GM12878 (cell line): ENCODE results near the gene GJA4. TPM values are rescaled to one million over a fixed set of nuclear protein-coding genes. Genes with fewer than 3 reads are reported as not detected.

ENCODE experiments used
- ATAC-seq: fragments of 200-7000 bp; cut with Tn5 transposase; 3 replicates; pipeline ENCODE4 v1.9.1; 2020; ENCODE audit warnings: mild to moderate bottlenecking, moderate library complexity
- BruUV-seq: library from RNA; stranded (reverse); fragments of 400-500 nt; replicated peaks from 2 replicates; lab custom pipeline; 2021; lab: Mats Ljungman, UMichigan
- CTCF ChIA-PET: fragments of 300-600 bp; sonication (Branson Sonifier 250); formaldehyde crosslinking; extraction: SDS; loops from one replicate; lab custom pipeline; 2021; ENCODE audit warnings: inconsistent platforms; lab: Yijun Ruan, JAX
- POLR2A ChIA-PET: fragments of 350-600 bp; formaldehyde crosslinking; extraction: SDS; loops from one replicate; lab custom pipeline; 2021; ENCODE audit warnings: inconsistent platforms; lab: Charles Lee
- RAD21 ChIA-PET: fragments of 300-600 bp; sonication (Branson Sonifier 250); formaldehyde crosslinking; loops from one replicate; lab custom pipeline; 2023; ENCODE audit warnings: antibody characterized with exemption; ENCODE audit not compliant: unreplicated experiment; lab: Charles Lee
- SMC1A ChIA-PET: fragments of 300-600 bp; sonication (Branson Sonifier 250); formaldehyde crosslinking; loops from one replicate; lab custom pipeline; 2023; ENCODE audit not compliant: unreplicated experiment, uncharacterized antibody; lab: Charles Lee
- DNase-seq: peaks from one replicate; pipeline ENCODE4 v3.0.0-alpha.2; 2011; ENCODE audit warnings: low read depth, low spot score
- FAIRE-seq: peaks from 3 replicates; lab custom pipeline; 2011; peaks lifted over from hg19 to GRCh38; lab: Jason Lieb, UNC
- H2AFZ ChIP-seq: 2 replicates; pipeline ENCODE4 v1.6.0; 2011; ENCODE audit warnings: low read depth, low read length, control low read depth; ENCODE audit not compliant: control insufficient read depth
- H3K27ac ChIP-seq: 2 replicates; pipeline ENCODE4 v1.5.1; 2011; ENCODE audit warnings: control low read depth; ENCODE audit not compliant: control insufficient read depth, insufficient read depth
- H3K27me3 ChIP-seq, 2 experiments: replicated peaks in 1 of 2; 2 replicates each; pipeline versions ENCODE4 v1.6.0 to v1.6.1; 2011; ENCODE audit warnings: low read length in 1 of 2; ENCODE audit not compliant: control insufficient read depth in 2 of 2, insufficient read depth in 2 of 2
- H3K36me3 ChIP-seq, 2 experiments: 2 replicates each; pipeline ENCODE4 v1.5.1; 2011; ENCODE audit warnings: low read length in 1 of 2; ENCODE audit not compliant: control insufficient read depth in 2 of 2, insufficient read depth in 2 of 2
- H3K4me1 ChIP-seq: 2 replicates; pipeline ENCODE4 v1.6.1; 2011; ENCODE audit warnings: mild to moderate bottlenecking, low read length, moderate library complexity, mixed read lengths; ENCODE audit not compliant: control insufficient read depth, insufficient read depth
- H3K4me2 ChIP-seq: 2 replicates; pipeline ENCODE4 v1.6.0; 2011; ENCODE audit warnings: control low read depth; ENCODE audit not compliant: control insufficient read depth, insufficient read depth
- H3K4me3 ChIP-seq: fragments of 200-600 bp; sonication (generic); 2 replicates; pipeline ENCODE4 v1.5.1; 2016
- H3K79me2 ChIP-seq: 2 replicates; pipeline ENCODE4 v1.6.0; 2011; ENCODE audit warnings: low read length; ENCODE audit not compliant: control insufficient read depth, insufficient read depth
- H3K9ac ChIP-seq: 2 replicates; pipeline ENCODE4 v1.8.0; 2011; ENCODE audit warnings: low read length, control low read depth, mixed read lengths; ENCODE audit not compliant: control insufficient read depth, insufficient read depth
- H3K9me3 ChIP-seq: replicated peaks from 3 replicates; pipeline ENCODE4 v1.5.1; 2011; ENCODE audit warnings: mild to moderate bottlenecking, low read length; ENCODE audit not compliant: control insufficient read depth, insufficient read depth
- H4K20me1 ChIP-seq: 2 replicates; pipeline ENCODE4 v1.6.0; 2011; ENCODE audit not compliant: control insufficient read depth, insufficient read depth
- BCL11A ChIP-seq: IDR thresholded peaks from 2 replicates; pipeline ENCODE4 v1.6.1; 2011; ENCODE audit warnings: low read depth, low read length
- EED ChIP-seq: sonication (generic); IDR thresholded peaks from 2 replicates; pipeline ENCODE4 v1.6.1; 2016; ENCODE audit warnings: antibody characterized with exemption, low read depth
- FOXM1 ChIP-seq: IDR thresholded peaks from 2 replicates; pipeline ENCODE4 v1.6.1; 2012; ENCODE audit warnings: low read depth, mild to moderate bottlenecking, inconsistent platforms, low read length, moderate library complexity
- HCFC1 ChIP-seq: fragments of 150-350 bp; IDR thresholded peaks from 2 replicates; pipeline ENCODE4 v1.6.1; 2014; ENCODE audit warnings: low read length
- IKZF1 ChIP-seq: fragments of 450-650 bp; conservative IDR thresholded peaks from 2 replicates; pipeline ENCODE4 v1.6.1; 2017; ENCODE audit warnings: antibody characterized with exemption, mild to moderate bottlenecking
- JUNB ChIP-seq: IDR thresholded peaks from 2 replicates; pipeline ENCODE4 v1.6.1; 2016; ENCODE audit warnings: antibody characterized with exemption, mild to moderate bottlenecking
- NFIC ChIP-seq: IDR thresholded peaks from 2 replicates; pipeline ENCODE4 v1.6.1; 2012; ENCODE audit warnings: low read depth, mild to moderate bottlenecking, inconsistent platforms, low read length, moderate library complexity
- NR2F1 ChIP-seq: fragments of 450-650 bp; conservative IDR thresholded peaks from 2 replicates; pipeline ENCODE4 v1.6.1; 2017; ENCODE audit warnings: mild to moderate bottlenecking
- PAX5 ChIP-seq: IDR thresholded peaks from 2 replicates; pipeline ENCODE4 v1.6.1; 2011; ENCODE audit warnings: low read depth, low read length, borderline replicate concordance
- RCOR1 ChIP-seq: conservative IDR thresholded peaks from 2 replicates; pipeline ENCODE4 v1.6.1; 2012; ENCODE audit warnings: low read depth, low read length, improper control_type of control experiment
- RUNX3 ChIP-seq: IDR thresholded peaks from 2 replicates; pipeline ENCODE4 v1.6.1; 2012; ENCODE audit warnings: low read length, inconsistent platforms
- SREBF1 ChIP-seq: IDR thresholded peaks from 2 replicates; pipeline ENCODE4 v1.6.1; 2012; ENCODE audit warnings: mild to moderate bottlenecking, low read length
- STAT3 ChIP-seq: IDR thresholded peaks from 2 replicates; pipeline ENCODE4 v1.6.1; 2011; ENCODE audit warnings: low read depth, low read length, improper control_type of control experiment
- USF2 ChIP-seq: IDR thresholded peaks from 2 replicates; pipeline ENCODE4 v1.6.1; 2011; ENCODE audit warnings: low read depth, low read length, improper control_type of control experiment, borderline replicate concordance
- YBX1 ChIP-seq: fragments of 450-650 bp; IDR thresholded peaks from 2 replicates; pipeline ENCODE4 v1.6.1; 2016; ENCODE audit warnings: antibody characterized with exemption
- ZNF274 ChIP-seq: IDR thresholded peaks from one replicate; pipeline ENCODE4 v1.8.0; 2011; ENCODE audit not compliant: insufficient read length, insufficient read depth
- WGBS: methylation state at CpG from one replicate; pipeline ENCODE4 v1.1.6; 2016; ENCODE audit warnings: low lambda C conversion rate; ENCODE audit not compliant: insufficient replicate concordance, insufficient coverage; ENCODE audit errors: missing lambda C conversion rate; 5-methylcytosine and 5-hydroxymethylcytosine counted together
- in situ Hi-C: fragments of 300-500 bp; cut with MboI; formaldehyde crosslinking; loops from 9 replicates; pipeline ENCODE4 v1.14.3; 2018; ENCODE audit warnings: mixed read lengths
- intact Hi-C: fragments of 100-400 bp; cut with micrococcal nuclease; formaldehyde crosslinking; loops from one replicate; pipeline ENCODE4 v1.14.2; 2022; ENCODE audit not compliant: unreplicated experiment
- polyA plus RNA-seq, 11 experiments: library from polyadenylated mRNA; depleted of rRNA in 4 of 11; unstranded in 6 of 11; stranded (reverse) in 5 of 11; fragments of >200 nt; fragmentation: Nextera tagmentation in 4 of 11; fragmentation: Illumina TruSeq in 1 of 11; extraction: Ambion mirVana in 4 of 11; extraction: Trizol in 1 of 11; gene quantifications; 1 replicate in 1 of 11; 2 replicates in 10 of 11; pipeline versions ENCODE4 v1.2.1 to v1.2.3, GENCODE V29; 2011 to 2016; ENCODE audit warnings: inconsistent platforms in 2 of 11, missing spikeins in 2 of 11, low read depth in 1 of 11
- total RNA-seq, 4 experiments: library from RNA; depleted of rRNA in 3 of 4; stranded (reverse); fragments of >200 nt in 3 of 4; fragmentation: Illumina TruSeq in 1 of 4; extraction: Trizol in 1 of 4; gene quantifications; 2 replicates each; pipeline versions ENCODE4 v1.2.1 to v1.2.3, GENCODE V29; 2013 to 2021
- TF ChIP-seq, protein P1 (sequence below): IDR thresholded peaks from 2 replicates; pipeline ENCODE4 v1.6.1; 2012; ENCODE audit warnings: low read length, inconsistent platforms
- TF ChIP-seq, protein P2 (sequence below): fragments of 450-650 bp; IDR thresholded peaks from 2 replicates; pipeline ENCODE4 v1.6.1; 2017; ENCODE audit warnings: low read depth, mild to moderate bottlenecking, moderate library complexity
- TF ChIP-seq, protein P3 (sequence below): fragments of 450-650 bp; formaldehyde crosslinking; IDR thresholded peaks from 2 replicates; pipeline ENCODE4 v1.5.0; 2022; ENCODE audit warnings: mild to moderate bottlenecking, missing genetic modification characterization

The GJA4 gene
- total and polyA plus RNA-seq, 10 of the 15 experiments (the other 5 are each of a cell fraction or from before 2014, with no cell fraction given), result 0.09 to 0.18 TPM; not detected in 8

GRCh38 chr1:34796990-34797389 is 4.2 kb downstream of the GJA4 start (continued):
- TF ChIP-seq SREBF1, result no peak
- peak; percentile 34; the same call in 1 of the 2 replicates for TF ChIP-seq PAX5

DNA sequence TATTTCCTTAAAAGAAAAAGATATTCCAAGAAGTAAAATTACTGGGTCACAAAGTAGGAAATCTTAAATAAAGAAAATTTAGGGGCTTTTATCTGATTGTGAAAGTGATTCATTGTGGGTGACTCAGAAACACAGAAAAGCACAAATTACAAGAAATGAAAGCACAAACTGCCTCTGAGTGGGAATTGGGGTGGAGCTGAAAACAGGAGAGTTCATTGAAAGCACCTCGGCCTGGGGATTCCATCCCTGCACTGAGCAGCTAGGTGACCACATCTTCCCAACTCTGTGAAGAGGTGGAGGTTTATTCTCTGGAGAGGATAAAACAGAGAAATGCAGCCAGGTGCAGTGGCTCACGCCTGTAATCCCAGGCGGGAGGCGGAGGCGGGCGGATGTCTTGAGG is 7.4 kb downstream of the GJA4 start:
- BruUV-seq, result no TSS peak
- ChIA-PET POLR2A (no interaction called here), CTCF (no interaction called here), SMC1A (no interaction called here), RAD21 (no interaction called here)
- ATAC-seq (peak; percentile 80), FAIRE-seq (no peak), DNase-seq (peak; percentile 27)
- H3K27ac ChIP-seq, result no peak overlapping the region
- no peaks in the 10 kb centered on the region for H3K27me3 ChIP-seq
- no peaks in the 10 kb centered on the region for H4K20me1 ChIP-seq
- no peak overlapping the region for H3K9ac ChIP-seq
- H3K9me3 ChIP-seq, result no peaks in the 10 kb centered on the region; the same call in 2 of the 3 replicates
- peaks cover 24% of the 10 kb centered on the region for H3K4me1 ChIP-seq
- H3K36me3 ChIP-seq, result no peaks in the 10 kb centered on the region
- H3K4me2 ChIP-seq, result no peak overlapping the region; the same call in 1 of the 2 replicates
- H3K79me2 ChIP-seq, result no peaks in the 10 kb centered on the region
- in situ Hi-C loops, result no loop called here
- H2AFZ ChIP-seq, result no peak overlapping the region
- no peak overlapping the region for H3K4me3 ChIP-seq
- intact Hi-C loops, result no loop called here
- WGBS, result under 1% methylated on average over 6 of the region's 6 CpGs
- TF ChIP-seq YBX1 (no peak), FOXM1 (peak; percentile 41; the same call in 1 of the 2 replicates), RUNX3 (peak; percentile 70), EED (peak; percentile 89), NR2F1 (0 out of 2 replicates have a peak, but pooled peaks have one; percentile 30), RCOR1 (no peak), ZNF274 (no peak), JUNB (peak; percentile 76), BCL11A (no peak), NFIC (peak; percentile 77), HCFC1 (no peak), IKZF1 (peak; percentile 62), USF2 (no peak), STAT3 (no peak)
- TF ChIP-seq, protein P1, sequence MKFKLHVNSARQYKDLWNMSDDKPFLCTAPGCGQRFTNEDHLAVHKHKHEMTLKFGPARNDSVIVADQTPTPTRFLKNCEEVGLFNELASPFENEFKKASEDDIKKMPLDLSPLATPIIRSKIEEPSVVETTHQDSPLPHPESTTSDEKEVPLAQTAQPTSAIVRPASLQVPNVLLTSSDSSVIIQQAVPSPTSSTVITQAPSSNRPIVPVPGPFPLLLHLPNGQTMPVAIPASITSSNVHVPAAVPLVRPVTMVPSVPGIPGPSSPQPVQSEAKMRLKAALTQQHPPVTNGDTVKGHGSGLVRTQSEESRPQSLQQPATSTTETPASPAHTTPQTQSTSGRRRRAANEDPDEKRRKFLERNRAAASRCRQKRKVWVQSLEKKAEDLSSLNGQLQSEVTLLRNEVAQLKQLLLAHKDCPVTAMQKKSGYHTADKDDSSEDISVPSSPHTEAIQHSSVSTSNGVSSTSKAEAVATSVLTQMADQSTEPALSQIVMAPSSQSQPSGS, result peak; percentile 27; the same call in 1 of the 2 replicates
- TF ChIP-seq, protein P2, sequence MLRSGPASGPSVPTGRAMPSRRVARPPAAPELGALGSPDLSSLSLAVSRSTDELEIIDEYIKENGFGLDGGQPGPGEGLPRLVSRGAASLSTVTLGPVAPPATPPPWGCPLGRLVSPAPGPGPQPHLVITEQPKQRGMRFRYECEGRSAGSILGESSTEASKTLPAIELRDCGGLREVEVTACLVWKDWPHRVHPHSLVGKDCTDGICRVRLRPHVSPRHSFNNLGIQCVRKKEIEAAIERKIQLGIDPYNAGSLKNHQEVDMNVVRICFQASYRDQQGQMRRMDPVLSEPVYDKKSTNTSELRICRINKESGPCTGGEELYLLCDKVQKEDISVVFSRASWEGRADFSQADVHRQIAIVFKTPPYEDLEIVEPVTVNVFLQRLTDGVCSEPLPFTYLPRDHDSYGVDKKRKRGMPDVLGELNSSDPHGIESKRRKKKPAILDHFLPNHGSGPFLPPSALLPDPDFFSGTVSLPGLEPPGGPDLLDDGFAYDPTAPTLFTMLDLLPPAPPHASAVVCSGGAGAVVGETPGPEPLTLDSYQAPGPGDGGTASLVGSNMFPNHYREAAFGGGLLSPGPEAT, result peak; percentile 57; the same call in 1 of the 2 replicates
- TF ChIP-seq, protein P3, sequence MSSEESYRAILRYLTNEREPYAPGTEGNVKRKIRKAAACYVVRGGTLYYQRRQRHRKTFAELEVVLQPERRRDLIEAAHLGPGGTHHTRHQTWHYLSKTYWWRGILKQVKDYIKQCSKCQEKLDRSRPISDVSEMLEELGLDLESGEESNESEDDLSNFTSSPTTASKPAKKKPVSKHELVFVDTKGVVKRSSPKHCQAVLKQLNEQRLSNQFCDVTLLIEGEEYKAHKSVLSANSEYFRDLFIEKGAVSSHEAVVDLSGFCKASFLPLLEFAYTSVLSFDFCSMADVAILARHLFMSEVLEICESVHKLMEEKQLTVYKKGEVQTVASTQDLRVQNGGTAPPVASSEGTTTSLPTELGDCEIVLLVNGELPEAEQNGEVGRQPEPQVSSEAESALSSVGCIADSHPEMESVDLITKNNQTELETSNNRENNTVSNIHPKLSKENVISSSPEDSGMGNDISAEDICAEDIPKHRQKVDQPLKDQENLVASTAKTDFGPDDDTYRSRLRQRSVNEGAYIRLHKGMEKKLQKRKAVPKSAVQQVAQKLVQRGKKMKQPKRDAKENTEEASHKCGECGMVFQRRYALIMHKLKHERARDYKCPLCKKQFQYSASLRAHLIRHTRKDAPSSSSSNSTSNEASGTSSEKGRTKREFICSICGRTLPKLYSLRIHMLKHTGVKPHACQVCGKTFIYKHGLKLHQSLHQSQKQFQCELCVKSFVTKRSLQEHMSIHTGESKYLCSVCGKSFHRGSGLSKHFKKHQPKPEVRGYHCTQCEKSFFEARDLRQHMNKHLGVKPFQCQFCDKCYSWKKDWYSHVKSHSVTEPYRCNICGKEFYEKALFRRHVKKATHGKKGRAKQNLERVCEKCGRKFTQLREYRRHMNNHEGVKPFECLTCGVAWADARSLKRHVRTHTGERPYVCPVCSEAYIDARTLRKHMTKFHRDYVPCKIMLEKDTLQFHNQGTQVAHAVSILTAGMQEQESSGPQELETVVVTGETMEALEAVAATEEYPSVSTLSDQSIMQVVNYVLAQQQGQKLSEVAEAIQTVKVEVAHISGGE, result no peak
